Ascending aorta (tissue), 2 donors: ENCODE data around the gene TMPRSS11E. TPM values are rescaled to one million over a fixed set of nuclear protein-coding genes. Genes with fewer than 3 reads are reported as not detected.
"Not testable (repeated sequence)": the region's sequence is repeated elsewhere in the genome, so short reads cannot be mapped to it uniquely, and the experiment has no call there.

Experiments used
- DNase-seq, 2 donors: peaks; one replicate each; pipeline ENCODE4 v3.0.0-alpha.2; 2019; ENCODE audit warnings: low spot score in 2 of 2
- H3K27ac ChIP-seq, 2 donors: fragments of 200-600 bp; sonication (generic); one replicate each; pipeline ENCODE4 v1.5.1; 2016 to 2017; ENCODE audit warnings: mild to moderate bottlenecking in 1 of 2
- H3K27me3 ChIP-seq: fragments of 200-600 bp; sonication (generic); one replicate; pipeline ENCODE4 v1.5.1; 2017
- H3K36me3 ChIP-seq, 2 donors: fragments of 200-600 bp; sonication (generic); one replicate each; pipeline ENCODE4 v1.5.1; 2016
- H3K4me1 ChIP-seq, 2 donors: fragments of 200-600 bp; sonication (generic); one replicate each; pipeline ENCODE4 v1.5.1; 2016 to 2017; ENCODE audit warnings: mild to moderate bottlenecking in 1 of 2
- H3K4me3 ChIP-seq, 2 donors: fragments of 200-600 bp; sonication (generic); one replicate each; pipeline ENCODE4 v1.5.1; 2016 to 2017; ENCODE audit warnings: mild to moderate bottlenecking in 1 of 2
- H3K9me3 ChIP-seq, 2 donors: fragments of 200-600 bp; sonication (generic); one replicate each; pipeline ENCODE4 v1.5.1; 2016
- intact Hi-C: fragments of 100-400 bp; cut with DNase I; formaldehyde crosslinking; loops from one replicate; pipeline ENCODE4 v1.15.1; 2023
- total RNA-seq: library from RNA; depleted of rRNA; stranded (reverse); fragments of >200 nt; gene quantifications from one replicate; pipeline ENCODE4 v1.1.0, GENCODE V29; 2016
- TF ChIP-seq, protein P1 (sequence below), 3 experiments: fragments of 200-600 bp in 2 of 3; fragments of 450-650 bp in 1 of 3; sonication (generic) in 2 of 3; IDR thresholded peaks; one replicate each; pipeline ENCODE4 v1.5.1; 2016 to 2019; ENCODE audit warnings: antibody characterized with exemption in 3 of 3, mild to moderate bottlenecking in 1 of 3, moderate library complexity in 1 of 3

The TMPRSS11E gene
- total RNA-seq, 1 donor from 2014 or later, result not detected

DNA sequence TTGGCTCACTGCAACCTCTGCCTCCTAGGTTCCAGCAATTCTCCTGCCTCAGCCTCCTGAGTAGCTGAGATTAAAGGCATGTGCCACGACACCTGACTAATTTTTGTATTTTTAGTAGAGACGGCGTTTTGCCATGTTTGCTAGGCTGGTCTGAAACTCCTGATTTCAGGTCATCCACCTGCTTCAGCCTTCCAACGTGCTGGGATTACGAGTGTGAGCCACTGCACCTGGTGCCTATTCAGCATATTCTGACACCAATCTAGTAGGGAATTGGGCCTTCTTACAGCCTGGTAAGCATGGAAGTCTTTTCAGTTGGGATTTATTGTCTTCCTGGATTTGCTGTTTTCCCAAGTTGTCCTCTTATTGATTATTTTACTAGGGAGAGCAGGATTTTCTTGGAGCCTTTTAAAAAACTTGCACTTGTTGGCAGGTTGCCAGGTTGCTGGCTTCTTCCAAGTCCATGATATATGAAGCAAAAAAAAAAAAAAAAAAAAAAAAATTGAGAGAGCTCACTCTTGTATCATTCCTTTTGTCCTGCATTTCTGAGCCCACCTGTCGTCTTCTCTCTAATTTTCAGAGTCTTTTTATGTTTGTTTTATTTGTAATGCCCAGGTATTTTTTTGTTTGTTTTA, 43.7 kb downstream of the TMPRSS11E start:
- DNase-seq, result no peak
- Histone ChIP-seq H3K27ac (no peak overlapping the region), H3K36me3 (no peaks in the 10 kb centered on the region), H3K27me3 (no peaks in the 10 kb centered on the region), H3K9me3 (no peaks in the 10 kb centered on the region), H3K4me1 (no peaks in the 10 kb centered on the region), H3K4me3 (no peak overlapping the region)
- intact Hi-C loops, result no loop called here
- TF ChIP-seq, protein P1, sequence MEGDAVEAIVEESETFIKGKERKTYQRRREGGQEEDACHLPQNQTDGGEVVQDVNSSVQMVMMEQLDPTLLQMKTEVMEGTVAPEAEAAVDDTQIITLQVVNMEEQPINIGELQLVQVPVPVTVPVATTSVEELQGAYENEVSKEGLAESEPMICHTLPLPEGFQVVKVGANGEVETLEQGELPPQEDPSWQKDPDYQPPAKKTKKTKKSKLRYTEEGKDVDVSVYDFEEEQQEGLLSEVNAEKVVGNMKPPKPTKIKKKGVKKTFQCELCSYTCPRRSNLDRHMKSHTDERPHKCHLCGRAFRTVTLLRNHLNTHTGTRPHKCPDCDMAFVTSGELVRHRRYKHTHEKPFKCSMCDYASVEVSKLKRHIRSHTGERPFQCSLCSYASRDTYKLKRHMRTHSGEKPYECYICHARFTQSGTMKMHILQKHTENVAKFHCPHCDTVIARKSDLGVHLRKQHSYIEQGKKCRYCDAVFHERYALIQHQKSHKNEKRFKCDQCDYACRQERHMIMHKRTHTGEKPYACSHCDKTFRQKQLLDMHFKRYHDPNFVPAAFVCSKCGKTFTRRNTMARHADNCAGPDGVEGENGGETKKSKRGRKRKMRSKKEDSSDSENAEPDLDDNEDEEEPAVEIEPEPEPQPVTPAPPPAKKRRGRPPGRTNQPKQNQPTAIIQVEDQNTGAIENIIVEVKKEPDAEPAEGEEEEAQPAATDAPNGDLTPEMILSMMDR (IDR thresholded peaks at IDR 0.05), result no peak

DNA sequence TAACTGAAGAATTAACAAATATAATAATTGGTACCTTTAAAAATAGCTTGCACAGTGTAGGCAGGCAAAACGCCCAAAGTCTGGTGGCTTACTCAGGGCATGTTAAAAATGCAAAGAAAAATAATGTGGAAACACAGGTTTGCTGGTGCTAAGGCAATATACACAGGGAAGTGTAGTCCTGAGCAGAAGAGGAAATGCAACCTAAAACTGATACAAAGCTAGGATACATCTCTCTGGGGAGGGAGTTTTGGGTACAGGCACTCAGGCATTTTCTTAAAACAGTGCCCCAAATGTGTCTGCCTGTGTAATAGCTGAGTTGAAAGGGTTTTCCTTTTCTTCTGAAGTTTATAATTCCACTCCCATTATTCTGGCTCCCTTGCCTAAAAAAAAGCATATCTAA, 47.4 kb downstream of the TMPRSS11E start:
- H3K4me1 ChIP-seq, result no peaks in the 10 kb centered on the region
- no peaks in the 10 kb centered on the region for H3K9me3 ChIP-seq
- intact Hi-C loops, result no loop called here
- TF ChIP-seq, protein P1 (IDR thresholded peaks at IDR 0.05), result no peak
- H3K36me3 ChIP-seq, result no peaks in the 10 kb centered on the region
- DNase-seq, result no peak
- no peak overlapping the region for H3K4me3 ChIP-seq
- no peaks in the 10 kb centered on the region for H3K27me3 ChIP-seq
- H3K27ac ChIP-seq, result no peak overlapping the region

- no peaks in the 10 kb centered on the region for H3K4me1 ChIP-seq
- H3K4me3 ChIP-seq, result no peak overlapping the region
- TF ChIP-seq, protein P1 (IDR thresholded peaks at IDR 0.05), result peak; percentile 13 to 63 (median 61)
- no peak for DNase-seq
- H3K27ac ChIP-seq, result no peak overlapping the region
- H3K9me3 ChIP-seq, result no peaks in the 10 kb centered on the region
- H3K27me3 ChIP-seq, result no peaks in the 10 kb centered on the region
- no peaks in the 10 kb centered on the region for H3K36me3 ChIP-seq
- intact Hi-C loops, result no loop called here
These were observed 51.2 kb downstream of the TMPRSS11E start for GRCh38 chr4:68498413-68499007.

GRCh38 chr4:68499021-68499420, 51.8 kb downstream of the TMPRSS11E start:
- H3K27me3 ChIP-seq, result no peaks in the 10 kb centered on the region
- TF ChIP-seq, protein P1 (IDR thresholded peaks at IDR 0.05), result no peak
- no peak overlapping the region for H3K4me3 ChIP-seq
- no peak overlapping the region for H3K27ac ChIP-seq
- H3K9me3 ChIP-seq, result no peaks in the 10 kb centered on the region
- no peak for DNase-seq
- intact Hi-C loops, result no loop called here
- H3K4me1 ChIP-seq, result no peaks in the 10 kb centered on the region
- H3K36me3 ChIP-seq, result no peaks in the 10 kb centered on the region

GRCh38 chr4:68503462-68503861, 56.2 kb downstream of the TMPRSS11E start:
- H3K27me3 ChIP-seq, H3K9me3 ChIP-seq, H3K4me1 ChIP-seq, H3K4me3 ChIP-seq, H3K27ac ChIP-seq, DNase-seq, H3K36me3 ChIP-seq: not testable (repeated sequence)
- intact Hi-C loops, result loop anchor here (5.0 kb wide), 1 partner anchor 129 kb away; no protein-coding TSS in a partner anchor

GRCh38 chr4:68504836-68505235, 57.6 kb downstream of the TMPRSS11E start:
- intact Hi-C loops, result loop anchor here (5.0 kb wide), 1 partner anchor 127 kb away; no protein-coding TSS in a partner anchor
- not testable (repeated sequence) for H3K27ac ChIP-seq, H3K9me3 ChIP-seq, H3K4me1 ChIP-seq, DNase-seq, H3K27me3 ChIP-seq, H3K36me3 ChIP-seq, H3K4me3 ChIP-seq

GRCh38 chr4:68505452-68505851, 58.2 kb downstream of the TMPRSS11E start:
- DNase-seq, H3K4me3 ChIP-seq, H3K36me3 ChIP-seq, H3K27me3 ChIP-seq, intact Hi-C loops, H3K4me1 ChIP-seq, H3K27ac ChIP-seq, H3K9me3 ChIP-seq: not testable (repeated sequence)
